Measurements from ENCODE around the gene THSD4.

DNA sequence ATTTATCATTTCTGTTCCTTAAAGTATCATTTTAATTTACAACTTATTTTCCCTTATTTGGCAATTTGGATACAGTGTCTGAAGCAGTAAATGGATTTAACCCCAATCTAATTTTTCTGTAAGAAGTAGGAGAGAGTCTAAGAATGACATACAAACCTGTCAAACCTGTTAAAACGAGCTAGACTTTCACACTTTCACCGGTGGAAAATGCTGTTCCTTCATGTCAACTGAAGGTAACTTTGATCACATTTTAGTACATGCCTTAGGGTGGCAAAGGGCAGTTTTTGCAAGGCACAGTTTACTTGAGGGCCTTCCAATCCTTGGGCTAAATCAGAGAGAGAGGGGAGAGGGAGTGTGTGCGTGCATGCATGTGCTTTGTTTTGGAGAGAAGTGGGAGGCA lies 221.4 kb downstream of the THSD4 start:
- TF ChIP-seq, protein P1, sequence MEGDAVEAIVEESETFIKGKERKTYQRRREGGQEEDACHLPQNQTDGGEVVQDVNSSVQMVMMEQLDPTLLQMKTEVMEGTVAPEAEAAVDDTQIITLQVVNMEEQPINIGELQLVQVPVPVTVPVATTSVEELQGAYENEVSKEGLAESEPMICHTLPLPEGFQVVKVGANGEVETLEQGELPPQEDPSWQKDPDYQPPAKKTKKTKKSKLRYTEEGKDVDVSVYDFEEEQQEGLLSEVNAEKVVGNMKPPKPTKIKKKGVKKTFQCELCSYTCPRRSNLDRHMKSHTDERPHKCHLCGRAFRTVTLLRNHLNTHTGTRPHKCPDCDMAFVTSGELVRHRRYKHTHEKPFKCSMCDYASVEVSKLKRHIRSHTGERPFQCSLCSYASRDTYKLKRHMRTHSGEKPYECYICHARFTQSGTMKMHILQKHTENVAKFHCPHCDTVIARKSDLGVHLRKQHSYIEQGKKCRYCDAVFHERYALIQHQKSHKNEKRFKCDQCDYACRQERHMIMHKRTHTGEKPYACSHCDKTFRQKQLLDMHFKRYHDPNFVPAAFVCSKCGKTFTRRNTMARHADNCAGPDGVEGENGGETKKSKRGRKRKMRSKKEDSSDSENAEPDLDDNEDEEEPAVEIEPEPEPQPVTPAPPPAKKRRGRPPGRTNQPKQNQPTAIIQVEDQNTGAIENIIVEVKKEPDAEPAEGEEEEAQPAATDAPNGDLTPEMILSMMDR (IDR thresholded peaks at IDR 0.05; ENCODE audit: low read length), result no peak
- TF ChIP-seq EZH2 (IDR thresholded peaks at IDR 0.05; ENCODE audit: borderline replicate concordance, low read length), result no peak
